Measurements from ENCODE around the gene TEX11.
"Not testable (repeated sequence)": the region's sequence is repeated elsewhere in the genome, so short reads cannot be mapped to it uniquely, and the experiment has no call there.

TEX11 gene

GRCh38 chrX:70754169-70754848 is 154.2 kb downstream of the TEX11 start:
- no peak for DNase-seq

GRCh38 chrX:70733774-70734173 is 174.7 kb downstream of the TEX11 start:
- not testable (repeated sequence) for DNase-seq

- DNase-seq: not testable (repeated sequence)
Measured at GRCh38 chrX:70727961-70728360, 180.6 kb downstream of the TEX11 start.

GRCh38 chrX:70720721-70721120 is 187.8 kb downstream of the TEX11 start:
- DNase-seq: no peak

DNA sequence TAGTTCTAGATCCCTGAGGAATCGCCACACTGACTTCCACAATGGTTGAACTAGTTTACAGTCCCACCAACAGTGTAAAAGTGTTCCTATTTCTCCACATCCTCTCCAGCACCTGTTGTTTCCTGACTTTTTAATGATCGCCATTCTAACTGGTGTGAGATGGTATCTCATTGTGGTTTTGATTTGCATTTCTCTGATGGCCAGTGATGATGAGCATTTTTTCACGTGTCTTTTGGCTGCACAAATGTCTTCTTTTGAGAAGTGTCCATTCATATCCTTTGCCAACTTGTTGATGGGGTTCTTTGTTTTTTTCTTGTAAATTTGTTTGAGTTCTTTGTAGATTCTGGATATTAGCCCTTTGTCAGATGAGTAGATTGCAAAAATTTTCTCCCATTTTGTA is 197.2 kb downstream of the TEX11 start:
- DNase-seq: not testable (repeated sequence)

- no peak for DNase-seq
Measured at GRCh38 chrX:70694339-70695122, 214.0 kb downstream of the TEX11 start.

GRCh38 chrX:70679455-70679854 is 229.1 kb downstream of the TEX11 start:
- not testable (repeated sequence) for DNase-seq

DNA sequence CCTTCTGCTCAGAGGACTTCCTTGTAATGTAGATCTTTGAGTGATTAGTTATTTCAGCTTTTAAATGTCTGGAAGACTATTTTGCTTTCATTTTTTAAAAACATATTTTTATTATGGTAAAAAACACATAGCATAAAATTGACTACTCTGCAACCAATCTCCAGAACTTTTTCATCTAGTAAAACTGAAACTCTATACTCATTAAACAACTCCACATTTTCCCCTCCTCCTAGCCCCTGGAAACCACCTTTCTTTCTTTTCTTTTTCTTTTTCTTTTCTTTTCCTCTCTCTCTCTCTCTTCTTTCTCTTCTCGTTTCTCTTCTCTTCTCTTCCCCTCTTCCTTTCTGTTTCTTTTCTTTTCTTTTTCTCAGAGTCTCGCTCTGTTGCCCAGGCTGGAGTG is 233.2 kb downstream of the TEX11 start:
- no peak for DNase-seq

DNA sequence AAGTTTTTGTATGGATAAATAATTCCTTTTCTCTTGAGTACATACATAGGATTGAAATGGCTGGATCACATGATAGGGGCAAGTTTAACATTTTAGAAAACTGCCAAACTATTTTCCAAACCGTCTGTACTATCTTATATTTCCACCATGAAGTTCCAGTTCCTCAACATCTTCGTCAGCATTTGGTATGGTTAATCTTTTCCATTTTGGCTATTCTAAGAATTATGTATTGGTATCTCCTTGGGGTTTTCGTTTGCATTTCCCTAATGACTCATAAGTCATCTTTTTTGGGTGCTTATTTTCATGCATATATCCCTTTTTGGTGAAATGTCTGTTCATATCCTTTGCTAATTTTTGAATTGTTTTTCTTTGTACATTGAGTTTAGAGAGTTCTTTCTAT is 236.2 kb downstream of the TEX11 start:
- no peak for DNase-seq

GRCh38 chrX:70669120-70669519 is 239.4 kb downstream of the TEX11 start:
- no peak for DNase-seq

DNA sequence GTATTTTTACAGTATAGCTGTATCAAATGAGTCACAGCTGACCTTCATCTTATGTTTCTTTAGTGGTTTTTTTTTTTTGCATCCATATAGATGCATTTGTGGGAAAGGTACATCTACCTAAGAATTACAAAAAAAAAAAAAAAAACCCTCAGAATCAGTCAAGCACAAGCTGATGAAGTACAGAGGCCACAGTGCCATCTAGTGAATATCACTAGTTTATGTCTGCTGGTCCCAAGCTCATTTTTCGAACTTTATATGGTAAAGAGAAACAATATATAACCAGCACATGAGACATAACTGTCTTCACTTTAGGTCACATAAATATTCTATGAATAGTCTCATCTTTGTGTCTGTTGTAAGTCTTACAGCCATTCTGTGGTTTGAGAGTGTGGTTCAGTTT is 243.8 kb downstream of the TEX11 start:
- peak; percentile 6 for DNase-seq

DNA sequence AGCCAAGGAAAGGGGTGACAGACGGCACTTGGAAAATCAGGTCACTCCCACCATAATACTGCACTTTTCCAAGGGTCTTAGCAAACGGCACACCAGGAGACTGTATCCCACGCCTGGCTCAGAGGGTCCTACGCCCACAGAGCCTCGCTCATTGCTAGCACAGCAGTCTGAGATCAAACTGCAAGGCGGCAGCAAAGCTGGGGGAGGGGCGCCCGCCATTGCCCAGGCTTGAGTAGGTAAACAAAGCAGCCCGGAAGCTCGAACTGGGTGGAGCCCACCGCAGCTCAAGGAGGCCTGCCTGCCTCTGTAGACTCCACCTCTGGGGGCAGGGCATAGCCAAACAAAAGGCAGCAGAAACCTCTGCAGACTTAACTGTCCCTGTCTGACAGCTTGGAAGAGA is 247.4 kb downstream of the TEX11 start:
- DNase-seq: not testable (repeated sequence)

DNA sequence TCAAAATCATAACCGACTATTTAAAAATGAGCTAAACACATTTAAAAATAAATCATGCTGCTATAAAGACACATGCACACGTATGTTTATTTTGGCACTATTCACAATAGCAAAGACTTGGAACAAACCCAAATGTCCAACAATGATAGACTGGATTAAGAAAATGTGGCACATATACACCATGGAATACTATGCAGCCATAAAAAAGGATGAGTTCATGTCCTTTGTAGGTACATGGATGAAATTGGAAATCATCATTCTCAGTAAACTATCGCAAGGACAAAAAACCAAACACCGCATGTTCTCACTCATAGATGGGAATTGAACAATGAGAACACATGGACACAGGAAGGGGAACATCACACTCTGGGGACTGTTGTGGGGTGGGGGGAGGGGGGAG is 251.0 kb downstream of the TEX11 start:
- not testable (repeated sequence) for DNase-seq

GRCh38 chrX:70656304-70656703 is 252.2 kb downstream of the TEX11 start:
- DNase-seq: no peak

DNA sequence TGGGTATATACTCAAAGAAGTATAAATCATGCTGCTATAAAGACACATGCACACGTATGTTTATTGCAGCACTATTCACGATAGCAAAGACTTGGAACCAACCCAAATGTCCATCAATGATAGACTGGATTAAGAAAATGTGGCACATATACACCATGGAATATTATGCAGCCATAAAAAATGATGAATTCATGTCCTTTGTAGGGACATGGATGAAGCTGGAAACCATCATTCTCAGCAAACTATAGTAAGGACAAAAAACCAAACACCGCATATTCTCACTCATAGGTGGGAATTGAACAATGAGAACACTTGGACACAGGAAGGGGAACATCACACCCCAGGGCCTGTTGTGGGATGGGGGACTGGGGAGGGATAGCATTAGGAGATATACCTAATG is 260.6 kb downstream of the TEX11 start:
- DNase-seq: not testable (repeated sequence)

DNA sequence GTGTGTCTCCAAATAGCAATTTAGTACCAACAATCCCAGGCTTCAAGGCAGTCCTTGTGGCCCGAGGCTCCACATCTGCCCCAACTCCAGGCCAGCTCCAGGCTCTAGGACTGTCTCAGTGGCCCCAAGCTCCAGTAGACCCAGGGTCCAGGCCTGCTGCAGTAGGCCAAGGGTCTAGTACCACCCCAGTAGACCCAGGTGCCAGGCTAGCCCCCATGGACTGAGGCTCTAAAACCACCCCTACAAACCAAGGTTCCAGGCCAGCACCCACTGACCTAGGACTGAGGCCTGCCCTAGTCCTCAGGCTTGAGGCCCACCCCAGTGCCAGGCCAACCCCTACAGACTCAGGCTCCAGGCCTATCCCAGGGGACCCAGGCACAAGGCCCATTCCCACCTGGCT is 272.3 kb downstream of the TEX11 start:
- no peak for DNase-seq

DNA sequence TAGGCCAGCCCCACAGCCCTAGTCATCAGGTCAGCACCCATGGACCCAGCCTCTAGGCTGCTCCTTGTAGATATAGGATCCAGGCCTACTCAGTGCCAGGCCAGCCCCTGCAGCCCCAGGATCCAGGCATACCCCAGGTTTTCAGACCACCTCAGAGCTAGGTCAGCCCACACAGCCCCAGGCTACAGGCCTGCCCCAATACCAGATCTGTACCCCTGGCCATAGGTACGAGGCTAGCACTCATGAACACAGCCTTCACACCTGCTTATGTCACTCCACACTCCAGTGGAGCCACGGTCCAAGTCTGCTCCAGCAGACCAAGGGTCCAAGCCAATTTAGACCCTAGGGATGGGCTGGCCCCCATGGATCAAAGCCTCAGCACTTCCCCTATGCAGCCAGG is 272.8 kb downstream of the TEX11 start:
- DNase-seq: no peak

GRCh38 chrX:70635227-70635626 is 273.3 kb downstream of the TEX11 start:
- no peak for DNase-seq

DNA sequence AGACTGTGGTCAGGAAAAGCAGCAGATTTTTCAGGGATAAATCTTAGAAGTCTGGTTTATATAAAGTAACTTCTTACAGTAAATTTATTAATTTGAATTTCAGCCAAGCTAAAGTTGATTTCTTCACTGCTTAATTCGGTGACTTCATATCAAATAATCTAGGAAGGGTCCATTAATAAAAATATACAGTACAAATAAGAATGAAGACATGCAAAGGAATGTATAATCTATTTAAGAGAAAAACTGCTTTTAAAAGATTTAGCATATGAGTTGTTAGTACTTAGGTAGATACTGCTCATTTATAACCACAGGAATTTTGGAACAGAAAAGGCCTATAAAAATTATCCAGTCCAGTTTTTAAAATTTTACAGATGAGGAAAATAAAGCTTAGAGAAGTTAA is 286.8 kb downstream of the TEX11 start:
- DNase-seq: no peak

DNA sequence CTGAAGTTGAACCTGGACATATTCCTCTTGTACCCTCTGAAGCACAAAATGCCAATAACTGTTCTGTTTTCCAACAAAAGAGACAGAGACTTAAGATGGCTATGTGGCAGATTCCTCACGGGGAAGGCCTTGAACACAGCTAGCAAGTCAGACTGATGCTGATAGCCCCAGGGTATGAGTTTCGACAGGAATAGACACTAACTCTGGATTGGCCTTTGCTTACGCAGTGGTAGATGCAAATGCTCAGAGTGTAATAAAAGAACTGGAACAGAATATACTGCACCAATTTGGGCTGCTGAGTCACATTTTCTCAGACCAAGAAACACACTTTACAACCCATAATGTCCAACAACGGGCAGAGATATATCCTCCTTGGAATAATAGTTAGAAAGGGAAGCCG is 290.0 kb downstream of the TEX11 start:
- DNase-seq: no peak

GRCh38 chrX:70613295-70613694 is 295.2 kb downstream of the TEX11 start:
- no peak for DNase-seq

GRCh38 chrX:70605352-70605751 is 303.2 kb downstream of the TEX11 start:
- no peak for DNase-seq

DNA sequence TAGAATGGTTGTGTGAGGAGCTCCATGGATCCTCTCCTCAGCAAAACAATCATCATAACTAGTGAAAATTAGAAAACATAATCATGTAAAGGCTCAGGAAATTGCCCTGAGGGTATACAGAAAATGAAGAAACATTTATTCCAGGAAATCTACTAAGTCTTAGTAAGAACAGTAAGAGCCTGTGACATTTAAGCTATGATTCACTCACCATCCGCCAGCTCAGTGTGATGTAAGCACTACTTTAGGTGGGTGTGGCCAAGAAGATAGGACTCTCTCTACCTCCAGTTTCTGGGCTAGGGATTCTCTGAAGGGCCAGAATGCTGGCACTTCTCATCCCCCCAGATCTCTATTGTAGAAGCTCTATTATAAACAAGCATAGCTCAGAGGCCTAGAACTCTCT is 316.4 kb downstream of the TEX11 start:
- DNase-seq: no peak

- not testable (repeated sequence) for DNase-seq
Measured at GRCh38 chrX:70587158-70587557, 321.4 kb downstream of the TEX11 start.

- no peak for DNase-seq
Measured at GRCh38 chrX:70577442-70577841, 331.1 kb downstream of the TEX11 start.

Data from DMS153 (cell line).